RWPE1 (cell line): Measurements from ENCODE around the gene ARHGAP30.
A peak's percentile ranks its signal among the peaks of the same experiment; 100 is the strongest.

Experiments used
- CTCF ChIA-PET: fragments of 350-600 bp; sonication (Branson Sonifier 250); formaldehyde crosslinking; extraction: SDS; loops from one replicate; lab custom pipeline; 2021; lab: Yijun Ruan, JAX
- POLR2A ChIA-PET: fragments of 400-600 bp; formaldehyde crosslinking; extraction: SDS; loops from one replicate; lab custom pipeline; 2020; ENCODE audit warnings: antibody characterized with exemption; ENCODE audit not compliant: low non-redundant PET; lab: Yijun Ruan, JAX
- DNase-seq: peaks from one replicate; pipeline ENCODE4 v3.0.0; 2012; ENCODE audit warnings: low spot score
- H3K27ac ChIP-seq: fragments of 450-650 bp; 2 replicates; pipeline ENCODE4 v1.5.1; 2017
- CTCF ChIP-seq: fragments of 450-650 bp; conservative IDR thresholded peaks from 2 replicates; pipeline ENCODE4 v1.5.1; 2017; ENCODE audit warnings: low read depth, mild to moderate bottlenecking

The ARHGAP30 gene

GRCh38 chr1:161074676-161075368 lies 5.1 kb upstream of the ARHGAP30 start:
- POLR2A ChIA-PET, result no interaction called here
- CTCF ChIA-PET, result interaction anchor here (0.6 to 6.8 kb wide), 8 partner anchors 14 to 1012 kb away, joined by 3 to 75 read pairs (median 4); partner anchors contain the start of genes KLHDC9, NECTIN4 and USF1
- DNase-seq, result peak; percentile 98
- no peak for TF ChIP-seq CTCF
- peak overlapping the region; percentile 77 for H3K27ac ChIP-seq

- CTCF ChIA-PET, result interaction anchor here (0.6 to 6.8 kb wide), 8 partner anchors 20 to 271 kb away, joined by 3 to 75 read pairs (median 3); partner anchors contain the start of genes KLHDC9 and USF1
- no peak for TF ChIP-seq CTCF
Measured at GRCh38 chr1:161073474-161074121, 3.9 kb upstream of the ARHGAP30 start.

GRCh38 chr1:161072751-161073449 lies 3.2 kb upstream of the ARHGAP30 start:
- ChIA-PET POLR2A (no interaction called here), CTCF (interaction anchor here (0.7 to 6.8 kb wide), 4 partner anchors 16 to 270 kb away, joined by 3 to 75 read pairs (median 8); partner anchors contain the start of genes KLHDC9, NECTIN4 and USF1)
- TF ChIP-seq CTCF, result no peak
- H3K27ac ChIP-seq, result peak overlapping the region; percentile 77
- no peak for DNase-seq

More at GRCh38 chr1:161073474-161074121, 3.9 kb upstream of the ARHGAP30 start:
- peak; percentile 57 for DNase-seq
- POLR2A ChIA-PET, result no interaction called here
- peak overlapping the region; percentile 77 for H3K27ac ChIP-seq

GRCh38 chr1:161071886-161072371 lies 2.2 kb upstream of the ARHGAP30 start:
- ChIA-PET CTCF (interaction anchor here (0.6 to 6.8 kb wide), 10 partner anchors 11 to 120 kb away, joined by 3 to 75 read pairs (median 3); partner anchors contain the start of genes KLHDC9 and NECTIN4), POLR2A (no interaction called here)
- TF ChIP-seq CTCF, result peak; percentile 51
- peak; percentile 64 for DNase-seq
- peak overlapping the region; percentile 77; the same call in 1 of the 2 replicates for H3K27ac ChIP-seq

- no peak overlapping the region for H3K27ac ChIP-seq
- ChIA-PET CTCF (interaction anchor here (1.1 to 6.8 kb wide), 2 partner anchors 12 to 26 kb away, joined by 3 to 75 read pairs; partner anchors contain the start of gene KLHDC9), POLR2A (no interaction called here)
- DNase-seq, result no peak
- TF ChIP-seq CTCF, result no peak
Measured at GRCh38 chr1:161070761-161071160, 1.1 kb upstream of the ARHGAP30 start.
